ENCODE measurements around the gene RASSF3.

Gene RASSF3

DNA sequence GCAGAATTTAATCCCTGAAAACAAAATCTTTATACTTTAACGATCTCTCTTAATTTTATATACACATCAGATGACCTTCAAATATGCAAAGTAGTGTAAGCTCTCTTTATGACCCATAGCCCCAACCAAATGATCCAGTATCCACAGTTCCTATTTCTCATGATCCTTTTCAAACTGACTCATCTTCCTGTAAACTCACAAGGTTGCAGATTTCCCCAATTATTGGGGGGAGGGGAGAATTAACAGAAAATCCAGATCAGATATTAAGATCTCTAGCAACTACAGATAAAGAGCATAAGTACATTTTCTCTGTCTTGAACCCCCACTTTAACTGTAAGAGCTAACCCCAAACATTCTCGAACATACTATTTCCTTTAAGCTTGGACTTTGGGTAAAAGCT, 136.4 kb downstream of the RASSF3 start:
- Histone ChIP-seq H3K27ac (ENCODE audit: low read depth, low read length, severe bottlenecking) (no peak overlapping the region), H3K4me3 (ENCODE audit: extremely low read depth, insufficient read depth, low read length, poor library complexity, severe bottlenecking) (no peak overlapping the region), H3K9me3 (ENCODE audit: control insufficient read depth, low read length) (no peaks in the 10 kb centered on the region), H3K36me3 (ENCODE audit: control insufficient read depth, insufficient read depth, low read length) (peaks cover 70% of the 10 kb centered on the region), H3K4me1 (ENCODE audit: control insufficient read depth, insufficient read depth, low read length, poor library complexity, severe bottlenecking) (peaks cover 17% of the 10 kb centered on the region)
- WGBS, 2 experiments (ENCODE audit: insufficient coverage in 2 of 2) = 78 to 91% methylated on average over 1 of the region's 2 CpGs

Measured in mesodermal cell (in vitro differentiated cells).